Stimulated activated naive CD8-positive, alpha-beta T cell treated with anti-CD3 and anti-CD28 coated beads, Interleukin-15, amount 100 ng/mL, for 72 hours (primary cell): ENCODE results near the gene GSTK1.
"Not testable (repeated sequence)": the region's sequence is repeated elsewhere in the genome, so short reads cannot be mapped to it uniquely, and the experiment has no call there.

Experiments used
- ATAC-seq: fragments of 150-1000 bp; cut with Tn5 transposase; 2 replicates; pipeline ENCODE4 v1.10.0; 2021; ENCODE audit warnings: mild to moderate bottlenecking, moderate library complexity
- DNase-seq, 2 donors: peaks; one replicate each; pipeline ENCODE4 v3.0.0; 2021 to 2022
- H3K27ac Mint-ChIP-seq, 2 donors: one replicate each; pipeline ENCODE4 v1.8.0; 2022; ENCODE audit warnings: mild to moderate bottlenecking in 2 of 2, mixed read lengths in 2 of 2, moderate library complexity in 2 of 2
- H3K27me3 Mint-ChIP-seq: one replicate; pipeline ENCODE4 v1.8.0; 2022; ENCODE audit warnings: mixed read lengths
- H3K4me1 Mint-ChIP-seq: one replicate; pipeline ENCODE4 v1.8.0; 2022; ENCODE audit warnings: mild to moderate bottlenecking, mixed read lengths
- H3K4me3 Mint-ChIP-seq, 2 donors: one replicate each; pipeline ENCODE4 v1.8.0; 2022; ENCODE audit warnings: mild to moderate bottlenecking in 2 of 2, mixed read lengths in 2 of 2, moderate library complexity in 1 of 2
- H3K9me3 Mint-ChIP-seq, 2 donors: one replicate each; pipeline ENCODE4 v1.8.0; 2022; ENCODE audit warnings: mixed read lengths in 2 of 2

GSTK1 gene

GRCh38 chr7:143250199-143250598, 13.0 kb upstream of the GSTK1 start:
- ATAC-seq: no peak
- Mint-ChIP-seq H3K4me1 (peaks cover 82% of the 10 kb centered on the region), H3K27me3 (no peaks in the 10 kb centered on the region), H3K9me3 (peaks cover 35 to 39% of the 10 kb centered on the region in 2 donors), H3K4me3 (peak overlapping the region in 1 of 2 donors; percentile 40), H3K27ac (peak overlapping the region in 1 of 2 donors; percentile 28)
- no peak for DNase-seq

- Mint-ChIP-seq H3K27me3 (no peaks in the 10 kb centered on the region), H3K9me3 (peaks cover 34 to 39% of the 10 kb centered on the region in 2 donors), H3K4me3 (peak overlapping the region; percentile 4 to 42), H3K4me1 (peaks cover 82% of the 10 kb centered on the region), H3K27ac (peak overlapping the region; percentile 6 to 10)
- ATAC-seq: no peak
- no peak for DNase-seq
Observed at GRCh38 chr7:143250822-143251221, 12.4 kb upstream of the GSTK1 start.

- Mint-ChIP-seq H3K4me3 (no peak overlapping the region), H3K27me3 (no peaks in the 10 kb centered on the region)
Observed at GRCh38 chr7:143252006-143252405, 11.2 kb upstream of the GSTK1 start.

GRCh38 chr7:143255564-143255963, 7.7 kb upstream of the GSTK1 start:
- ATAC-seq: no peak
- Mint-ChIP-seq H3K9me3 (peaks cover 26 to 30% of the 10 kb centered on the region in 2 donors), H3K27me3 (no peaks in the 10 kb centered on the region), H3K27ac (peak overlapping the region in 1 of 2 donors; percentile 9), H3K4me3 (no peak overlapping the region), H3K4me1 (peaks cover 74% of the 10 kb centered on the region)
- DNase-seq: no peak

More at GRCh38 chr7:143252006-143252405, 11.2 kb upstream of the GSTK1 start:
- Mint-ChIP-seq H3K4me1 (peaks cover 79% of the 10 kb centered on the region), H3K27ac (peak overlapping the region in 1 of 2 donors; percentile 40), H3K9me3 (peaks cover 30 to 39% of the 10 kb centered on the region in 2 donors)
- ATAC-seq (peak; percentile 67), DNase-seq (no peak)

- Mint-ChIP-seq H3K27ac (no peak overlapping the region), H3K27me3 (no peaks in the 10 kb centered on the region), H3K4me3 (no peak overlapping the region), H3K9me3 (peaks cover 25 to 26% of the 10 kb centered on the region in 2 donors), H3K4me1 (peaks cover 66% of the 10 kb centered on the region)
- ATAC-seq (peak; percentile 63), DNase-seq (no peak)
Observed at GRCh38 chr7:143256325-143256724, 6.9 kb upstream of the GSTK1 start.

GRCh38 chr7:143256932-143257331, 6.3 kb upstream of the GSTK1 start:
- H3K4me3 Mint-ChIP-seq: no peak overlapping the region
- no peaks in the 10 kb centered on the region for H3K27me3 Mint-ChIP-seq
- DNase-seq (no peak), ATAC-seq (peak; percentile 5)
- peaks cover 24 to 27% of the 10 kb centered on the region in 2 donors for H3K9me3 Mint-ChIP-seq
- H3K27ac Mint-ChIP-seq: no peak overlapping the region
- peaks cover 62% of the 10 kb centered on the region for H3K4me1 Mint-ChIP-seq

- H3K9me3 Mint-ChIP-seq: peaks cover 19 to 25% of the 10 kb centered on the region in 2 donors
- H3K4me3 Mint-ChIP-seq: no peak overlapping the region
- H3K27ac Mint-ChIP-seq: no peak overlapping the region
- H3K4me1 Mint-ChIP-seq: peaks cover 62% of the 10 kb centered on the region
- ATAC-seq (no peak), DNase-seq (no peak)
- no peaks in the 10 kb centered on the region for H3K27me3 Mint-ChIP-seq
Observed at GRCh38 chr7:143257501-143257900, 5.7 kb upstream of the GSTK1 start.

GRCh38 chr7:143258831-143259230, 4.4 kb upstream of the GSTK1 start:
- peak overlapping the region in 1 of 2 donors; percentile 96 for H3K27ac Mint-ChIP-seq
- peaks cover 11 to 15% of the 10 kb centered on the region in 2 donors for H3K9me3 Mint-ChIP-seq
- ATAC-seq: peak; percentile 22
- peak overlapping the region; percentile 66 to 78 for H3K4me3 Mint-ChIP-seq
- no peak for DNase-seq
- no peaks in the 10 kb centered on the region for H3K27me3 Mint-ChIP-seq
- H3K4me1 Mint-ChIP-seq: peaks cover 64% of the 10 kb centered on the region

- H3K4me1 Mint-ChIP-seq: peaks cover 67% of the 10 kb centered on the region
- no peak overlapping the region for H3K27ac Mint-ChIP-seq
- DNase-seq (no peak), ATAC-seq (no peak)
- peaks cover 5 to 7% of the 10 kb centered on the region in 2 donors for H3K9me3 Mint-ChIP-seq
- no peaks in the 10 kb centered on the region for H3K27me3 Mint-ChIP-seq
- H3K4me3 Mint-ChIP-seq: no peak overlapping the region
Observed at GRCh38 chr7:143259765-143260164, 3.5 kb upstream of the GSTK1 start.

- peaks cover 5 to 7% of the 10 kb centered on the region in 2 donors for H3K9me3 Mint-ChIP-seq
- H3K27me3 Mint-ChIP-seq: no peaks in the 10 kb centered on the region
- DNase-seq: no peak
- H3K4me1 Mint-ChIP-seq: peaks cover 65% of the 10 kb centered on the region
- ATAC-seq: no peak
- peak overlapping the region; percentile 41 to 96 for H3K4me3 Mint-ChIP-seq
- H3K27ac Mint-ChIP-seq: peak overlapping the region; percentile 30 to 51
Observed at GRCh38 chr7:143261901-143262300, 1.3 kb upstream of the GSTK1 start.

GRCh38 chr7:143264196-143264568, 941 bp downstream of the GSTK1 start:
- not testable (repeated sequence) for DNase-seq, H3K27me3 Mint-ChIP-seq, H3K9me3 Mint-ChIP-seq, ATAC-seq
- Mint-ChIP-seq H3K27ac (peak overlapping the region; percentile 99), H3K4me1 (peaks cover 46% of the 10 kb centered on the region), H3K4me3 (peak overlapping the region; percentile 95 to 96)

- peaks cover 5 to 7% of the 10 kb centered on the region in 2 donors for H3K9me3 Mint-ChIP-seq
- peaks cover 37% of the 10 kb centered on the region for H3K4me1 Mint-ChIP-seq
- H3K27ac Mint-ChIP-seq: peak overlapping the region; percentile 90 to 99
- H3K27me3 Mint-ChIP-seq: no peaks in the 10 kb centered on the region
- DNase-seq (no peak), ATAC-seq (no peak)
- H3K4me3 Mint-ChIP-seq: peak overlapping the region; percentile 95 to 96
Observed at GRCh38 chr7:143265017-143265693, 1.9 kb downstream of the GSTK1 start.

GRCh38 chr7:143269251-143269650, 6.0 kb downstream of the GSTK1 start:
- Mint-ChIP-seq H3K27me3 (no peaks in the 10 kb centered on the region), H3K4me1 (peaks cover 24% of the 10 kb centered on the region), H3K27ac (no peak overlapping the region), H3K4me3 (no peak overlapping the region), H3K9me3 (no peaks in the 10 kb centered on the region)
- ATAC-seq: no peak
- no peak for DNase-seq

- Mint-ChIP-seq H3K27me3 (no peaks in the 10 kb centered on the region), H3K27ac (no peak overlapping the region), H3K9me3 (no peaks in the 10 kb centered on the region), H3K4me3 (no peak overlapping the region), H3K4me1 (peaks cover 5% of the 10 kb centered on the region)
- DNase-seq (no peak), ATAC-seq (no peak)
Observed at GRCh38 chr7:143271240-143271639, 8.0 kb downstream of the GSTK1 start.

GRCh38 chr7:143272871-143273270, 9.6 kb downstream of the GSTK1 start:
- Mint-ChIP-seq H3K4me3 (no peak overlapping the region), H3K9me3 (no peaks in the 10 kb centered on the region), H3K27ac (no peak overlapping the region), H3K27me3 (no peaks in the 10 kb centered on the region), H3K4me1 (peaks cover 4% of the 10 kb centered on the region)
- ATAC-seq (peak; percentile 43), DNase-seq (no peak)

- Mint-ChIP-seq H3K9me3 (no peaks in the 10 kb centered on the region), H3K4me3 (peak overlapping the region; percentile 71 to 80), H3K27ac (peak overlapping the region; percentile 75 to 91), H3K27me3 (no peaks in the 10 kb centered on the region), H3K4me1 (peaks cover 42% of the 10 kb centered on the region)
- ATAC-seq: peak; percentile 75
- no peak for DNase-seq
Observed at GRCh38 chr7:143279186-143280098, 16.2 kb downstream of the GSTK1 start.
